OCI-LY3 (cell line): ENCODE results near the gene ITGB8.

ENCODE experiments used
- H2AFZ ChIP-seq: fragments of 200-600, 300-600 bp; shearing (Covaris generic); 2 replicates; pipeline ENCODE4 v1.6.0; 2014; ENCODE audit warnings: antibody characterized with exemption, low read depth, low read length
- H3K27ac ChIP-seq: fragments of 200-600, 300-600 bp; sonication (generic); 2 replicates; pipeline ENCODE4 v1.5.1; 2014; ENCODE audit warnings: mild to moderate bottlenecking, low read length, moderate library complexity, mixed read lengths
- H3K27me3 ChIP-seq: fragments of 200-600, 300-600 bp; sonication (generic); 2 replicates; pipeline ENCODE4 v1.6.1; 2014; ENCODE audit warnings: low read depth, low read length, mixed read lengths
- H3K36me3 ChIP-seq: fragments of 200-600, 300-600 bp; sonication (generic); replicated peaks from 2 replicates; pipeline ENCODE3; 2014; ENCODE audit warnings: low read depth, low read length, mixed read lengths
- H3K4me1 ChIP-seq: fragments of 300-600, 200-600 bp; sonication (generic); 2 replicates; pipeline ENCODE4 v1.6.1; 2014; ENCODE audit warnings: low read length, mixed read lengths
- H3K4me2 ChIP-seq: fragments of 200-600, 300-600 bp; sonication (generic); 2 replicates; pipeline ENCODE4 v1.6.1; 2014; ENCODE audit warnings: low read length, mixed read lengths
- H3K4me3 ChIP-seq: fragments of 300-600, 200-600 bp; sonication (generic); 2 replicates; pipeline ENCODE4 v1.5.1; 2014; ENCODE audit warnings: antibody characterized with exemption, mild to moderate bottlenecking, low read length, moderate library complexity
- H3K79me2 ChIP-seq: fragments of 300-600, 200-600 bp; shearing (Covaris generic); 2 replicates; pipeline ENCODE4 v1.6.1; 2014; ENCODE audit warnings: mild to moderate bottlenecking, low read length, mixed read lengths
- H3K9ac ChIP-seq: fragments of 300-600, 200-600 bp; shearing (Covaris generic); 2 replicates; pipeline ENCODE4 v1.6.0; 2014; ENCODE audit warnings: mild to moderate bottlenecking, low read length, moderate library complexity
- H3K9me3 ChIP-seq: fragments of 200-600, 300-600 bp; shearing (Covaris generic); 2 replicates; pipeline ENCODE4 v1.6.1; 2014; ENCODE audit warnings: low read length, mixed read lengths; ENCODE audit not compliant: insufficient read depth
- H4K20me1 ChIP-seq: fragments of 200-600, 300-600 bp; sonication (generic); 2 replicates; pipeline ENCODE4 v1.6.1; 2016; ENCODE audit warnings: low read length, mixed read lengths; ENCODE audit not compliant: insufficient read depth
- EZH2phosphoT487 ChIP-seq: fragments of 200-600 bp; shearing (Covaris generic); IDR thresholded peaks from 2 replicates; pipeline ENCODE4 v1.6.1; 2018; ENCODE audit warnings: antibody characterized with exemption, mixed run types, low read depth
- TF ChIP-seq, protein P1 (sequence below): fragments of 200-600, 300-600 bp; sonication (generic); IDR thresholded peaks from 2 replicates; pipeline ENCODE4 v1.5.1; 2014; ENCODE audit warnings: antibody characterized with exemption, low read length, low read depth

Gene ITGB8

DNA sequence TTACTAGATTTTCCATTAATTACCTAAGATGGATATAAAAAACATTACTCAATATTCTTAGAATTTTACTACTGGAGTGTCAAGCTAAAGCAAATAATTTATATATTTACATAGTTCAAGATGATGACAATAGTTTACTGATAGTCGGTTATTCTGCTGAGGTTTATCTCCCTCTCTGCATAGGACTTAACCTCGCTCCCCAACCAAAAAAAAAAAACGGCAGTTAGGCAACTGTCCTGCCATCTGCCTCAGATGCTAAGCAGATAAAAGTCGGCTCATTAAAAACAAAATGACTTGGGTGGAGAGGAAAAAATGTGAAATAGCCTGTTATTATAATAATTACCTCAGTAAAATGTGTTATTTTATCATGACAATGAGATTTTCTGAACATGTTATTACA is 14.0 kb upstream of the ITGB8 start:
- Histone ChIP-seq H2AFZ (no peak overlapping the region), H3K79me2 (no peaks in the 10 kb centered on the region), H4K20me1 (no peaks in the 10 kb centered on the region), H3K27me3 (no peaks in the 10 kb centered on the region), H3K27ac (no peak overlapping the region), H3K4me3 (no peak overlapping the region), H3K4me1 (peaks cover 23% of the 10 kb centered on the region), H3K9me3 (no peaks in the 10 kb centered on the region), H3K4me2 (no peak overlapping the region), H3K9ac (no peak overlapping the region), H3K36me3 (no peaks in the 10 kb centered on the region)
- no peak for TF ChIP-seq EZH2phosphoT487
- TF ChIP-seq, protein P1, sequence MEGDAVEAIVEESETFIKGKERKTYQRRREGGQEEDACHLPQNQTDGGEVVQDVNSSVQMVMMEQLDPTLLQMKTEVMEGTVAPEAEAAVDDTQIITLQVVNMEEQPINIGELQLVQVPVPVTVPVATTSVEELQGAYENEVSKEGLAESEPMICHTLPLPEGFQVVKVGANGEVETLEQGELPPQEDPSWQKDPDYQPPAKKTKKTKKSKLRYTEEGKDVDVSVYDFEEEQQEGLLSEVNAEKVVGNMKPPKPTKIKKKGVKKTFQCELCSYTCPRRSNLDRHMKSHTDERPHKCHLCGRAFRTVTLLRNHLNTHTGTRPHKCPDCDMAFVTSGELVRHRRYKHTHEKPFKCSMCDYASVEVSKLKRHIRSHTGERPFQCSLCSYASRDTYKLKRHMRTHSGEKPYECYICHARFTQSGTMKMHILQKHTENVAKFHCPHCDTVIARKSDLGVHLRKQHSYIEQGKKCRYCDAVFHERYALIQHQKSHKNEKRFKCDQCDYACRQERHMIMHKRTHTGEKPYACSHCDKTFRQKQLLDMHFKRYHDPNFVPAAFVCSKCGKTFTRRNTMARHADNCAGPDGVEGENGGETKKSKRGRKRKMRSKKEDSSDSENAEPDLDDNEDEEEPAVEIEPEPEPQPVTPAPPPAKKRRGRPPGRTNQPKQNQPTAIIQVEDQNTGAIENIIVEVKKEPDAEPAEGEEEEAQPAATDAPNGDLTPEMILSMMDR = no peak

DNA sequence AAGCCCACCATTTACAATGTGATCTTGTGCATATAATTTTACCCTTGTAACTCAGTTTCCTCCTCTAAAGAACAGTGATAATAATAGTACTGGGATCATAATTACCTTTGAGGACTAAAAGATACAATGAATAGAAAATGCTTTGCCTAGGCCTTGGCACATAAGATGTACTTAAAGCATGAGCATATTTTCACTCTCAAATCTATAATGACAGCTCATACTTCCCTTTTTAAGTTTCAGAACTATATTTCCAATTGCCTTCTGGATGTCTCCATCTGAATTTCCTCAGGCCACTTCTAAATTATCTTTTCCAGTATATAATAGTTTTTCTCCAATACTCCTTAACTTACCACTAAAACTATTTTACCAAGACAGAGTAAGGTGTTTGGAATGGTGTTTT is 13.3 kb upstream of the ITGB8 start:
- no peak for TF ChIP-seq EZH2phosphoT487
- TF ChIP-seq, protein P1 = no peak
- Histone ChIP-seq H3K79me2 (no peaks in the 10 kb centered on the region), H3K4me2 (peak overlapping the region; percentile 37; the same call in 1 of the 2 replicates), H4K20me1 (no peaks in the 10 kb centered on the region), H2AFZ (no peak overlapping the region), H3K9me3 (no peaks in the 10 kb centered on the region), H3K4me3 (no peak overlapping the region), H3K27me3 (no peaks in the 10 kb centered on the region), H3K9ac (no peak overlapping the region), H3K4me1 (peaks cover 23% of the 10 kb centered on the region), H3K36me3 (no peaks in the 10 kb centered on the region), H3K27ac (0 out of 2 replicates have a peak overlapping the region, but pooled peaks have one; percentile 22)

DNA sequence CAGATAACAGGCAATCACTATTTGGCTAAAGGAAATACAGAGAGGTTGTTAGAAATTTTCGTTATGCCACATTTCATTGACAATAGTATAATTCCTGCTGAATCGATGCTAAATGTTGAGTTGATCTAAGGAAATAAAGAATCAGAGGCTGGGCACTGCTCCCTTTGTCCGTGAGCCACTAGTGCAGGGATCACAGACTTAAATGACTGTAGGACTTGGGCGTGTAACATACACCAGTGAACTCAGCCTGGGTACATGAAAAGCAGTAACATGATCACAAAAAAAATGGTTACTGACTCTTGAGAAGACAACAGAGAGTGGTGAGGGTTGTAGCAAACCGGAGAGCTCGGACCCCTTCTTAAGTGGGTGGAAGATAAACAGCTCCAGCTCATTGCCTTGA is 11.8 kb upstream of the ITGB8 start:
- Histone ChIP-seq H2AFZ (no peak overlapping the region), H3K27ac (no peak overlapping the region), H3K9ac (no peak overlapping the region), H3K9me3 (no peaks in the 10 kb centered on the region), H3K36me3 (no peaks in the 10 kb centered on the region), H3K4me2 (no peak overlapping the region), H3K4me1 (peaks cover 23% of the 10 kb centered on the region), H3K27me3 (no peaks in the 10 kb centered on the region), H4K20me1 (no peaks in the 10 kb centered on the region), H3K79me2 (no peaks in the 10 kb centered on the region), H3K4me3 (no peak overlapping the region)
- TF ChIP-seq EZH2phosphoT487 = no peak
- TF ChIP-seq, protein P1 = no peak

DNA sequence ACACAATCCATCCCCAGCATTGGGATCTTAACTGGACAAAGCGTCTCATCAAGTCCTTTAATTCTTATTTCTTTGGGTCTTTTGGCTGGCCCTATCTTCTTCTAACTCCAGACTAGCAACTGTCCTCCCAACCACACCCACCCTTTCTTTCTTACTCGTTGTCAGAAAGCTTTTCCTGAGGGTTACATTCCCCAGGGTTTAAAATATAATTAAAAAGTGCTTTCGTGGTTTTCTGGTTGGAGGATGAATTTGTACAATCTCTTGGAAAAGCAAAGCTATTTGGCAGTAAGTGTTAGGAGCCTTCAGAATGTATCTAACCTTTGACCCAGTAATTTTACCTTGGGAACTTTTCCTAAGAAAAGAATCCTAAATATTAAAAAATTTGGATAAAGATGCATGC is 10.4 kb upstream of the ITGB8 start:
- H3K27me3 ChIP-seq = no peaks in the 10 kb centered on the region
- H3K9me3 ChIP-seq = no peaks in the 10 kb centered on the region

More for the DNA sequence above, 10.4 kb upstream of the ITGB8 start:
- Histone ChIP-seq H3K4me1 (peaks cover 17% of the 10 kb centered on the region), H3K9ac (no peak overlapping the region), H3K4me3 (no peak overlapping the region), H3K79me2 (no peaks in the 10 kb centered on the region), H4K20me1 (no peaks in the 10 kb centered on the region), H3K27ac (no peak overlapping the region), H3K4me2 (no peak overlapping the region), H3K36me3 (no peaks in the 10 kb centered on the region), H2AFZ (no peak overlapping the region)
- TF ChIP-seq EZH2phosphoT487 = no peak
- TF ChIP-seq, protein P1 = no peak
